NCI-H1417 (cell line): ENCODE results near the gene VSIG8.
A peak's percentile ranks its signal among the peaks of the same experiment; 100 is the strongest.

Experiments
- DNase-seq, 3 experiments: peaks; one replicate each; lab custom pipeline; 2025; lab: John Stamatoyannopoulos, UW

Gene VSIG8

GRCh38 chr1:159829822-159830465, 32.5 kb downstream of the VSIG8 start:
- DNase-seq, result no peak

- DNase-seq, result peak in 1 of 3 experiments; percentile 63
Observed at GRCh38 chr1:159829273-159829634, 33.2 kb downstream of the VSIG8 start.

- DNase-seq, result no peak
Observed at GRCh38 chr1:159828581-159829272, 33.7 kb downstream of the VSIG8 start.

DNA sequence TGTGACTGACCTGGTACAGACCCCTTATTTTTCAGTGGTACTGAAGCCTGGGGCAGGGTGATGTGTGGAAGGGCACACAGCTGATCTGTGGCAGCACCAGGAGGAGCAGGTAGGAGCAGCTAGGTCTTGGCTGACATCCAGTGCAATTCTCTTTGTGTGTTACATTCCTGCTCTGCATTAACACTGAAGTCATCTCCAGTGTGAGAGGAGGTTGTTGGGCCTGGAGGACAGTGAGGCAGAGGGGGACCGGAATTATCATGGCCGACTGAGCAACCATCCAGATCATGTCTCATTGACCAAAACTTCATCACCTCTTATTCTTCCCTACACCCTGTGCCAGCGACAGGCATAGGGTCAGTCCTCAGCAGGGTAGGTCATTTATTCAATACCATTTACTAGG, 34.3 kb downstream of the VSIG8 start:
- DNase-seq, result no peak

- DNase-seq, result no peak
Observed at GRCh38 chr1:159827549-159827948, 34.9 kb downstream of the VSIG8 start.

DNA sequence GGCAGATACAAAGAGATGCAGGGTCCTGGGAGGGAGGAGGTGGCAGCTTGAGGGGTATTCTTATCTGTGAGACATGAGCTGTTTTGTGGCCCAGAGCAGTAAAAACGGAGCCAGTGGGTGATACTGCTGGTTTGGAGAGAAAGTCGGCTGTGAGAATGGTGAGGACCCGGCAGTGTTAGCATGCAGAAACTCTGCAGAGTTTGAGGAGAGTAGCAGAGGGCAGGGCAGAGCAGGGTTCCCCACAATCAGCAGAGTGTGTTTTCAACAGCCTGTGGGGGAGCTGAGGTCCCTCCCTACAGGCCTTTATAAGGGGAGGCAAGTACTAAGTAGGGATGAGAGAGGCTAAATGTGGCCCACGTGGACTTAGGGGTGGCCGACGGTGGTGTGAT, 35.4 kb downstream of the VSIG8 start:
- no peak for DNase-seq

DNA sequence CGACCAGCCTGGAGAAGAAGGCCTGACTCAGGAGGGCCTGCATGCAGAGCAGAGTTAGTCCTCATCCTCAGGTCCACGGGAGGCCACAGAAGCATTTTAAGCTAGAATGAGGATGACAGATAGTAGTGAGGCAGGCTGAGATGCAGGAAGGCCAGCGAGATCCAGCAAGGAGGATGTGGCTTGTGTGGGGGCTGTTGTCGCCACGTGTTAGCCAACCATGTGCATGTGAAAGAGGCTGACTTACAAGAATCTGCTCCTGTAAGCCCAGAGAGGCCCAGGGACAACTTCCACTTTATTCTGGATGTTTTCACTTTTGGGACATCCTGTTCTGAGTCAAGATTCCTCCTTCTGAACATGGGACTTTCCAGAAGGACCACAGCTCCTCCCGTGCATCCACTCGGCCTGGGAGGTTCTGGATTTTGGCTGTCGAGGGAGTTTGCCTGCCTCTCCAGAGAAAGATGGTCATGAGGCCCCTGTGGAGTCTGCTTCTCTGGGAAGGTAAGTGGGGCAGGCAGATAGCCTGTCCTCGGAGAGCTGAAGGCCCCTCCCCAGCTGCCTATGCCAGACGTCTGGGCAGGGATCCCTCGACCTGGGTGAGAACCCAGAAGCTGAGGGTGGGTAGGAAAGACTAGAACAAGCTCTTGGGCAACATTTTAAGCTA, 35.9 kb downstream of the VSIG8 start, which contains the start of gene SLAMF8:
SLAMF8 (plus strand) TSS at position 433 of the 661 bp plus-strand sequence; CDS start at position 459, 26 bp downstream.
- DNase-seq, result no peak

DNA sequence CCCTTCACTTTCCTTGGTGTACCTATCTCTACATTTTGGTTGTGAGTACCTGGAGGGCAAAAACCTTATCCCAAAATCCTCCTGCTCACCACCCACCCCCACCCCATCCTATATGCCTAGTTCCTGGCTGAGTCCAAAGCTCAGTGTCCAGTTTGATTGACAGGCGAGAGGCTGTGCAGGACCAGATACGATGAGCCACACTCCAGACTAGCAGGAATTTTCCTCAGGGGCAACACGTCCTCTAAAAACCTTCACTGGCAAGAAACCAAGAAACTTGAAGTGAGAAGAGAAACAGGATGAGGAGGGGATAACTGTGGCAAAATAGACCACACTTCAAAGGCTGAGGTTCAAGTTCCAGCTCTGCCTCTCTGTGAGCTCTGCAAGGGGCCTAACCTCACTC, 36.9 kb downstream of the VSIG8 start:
- no peak for DNase-seq

GRCh38 chr1:159823406-159823805, 39.1 kb downstream of the VSIG8 start:
- DNase-seq, result peak; percentile 72 to 97 (median 80)

- DNase-seq, result peak in 1 of 3 experiments; percentile 64
Observed at GRCh38 chr1:159821171-159821867, 41.1 kb downstream of the VSIG8 start.

DNA sequence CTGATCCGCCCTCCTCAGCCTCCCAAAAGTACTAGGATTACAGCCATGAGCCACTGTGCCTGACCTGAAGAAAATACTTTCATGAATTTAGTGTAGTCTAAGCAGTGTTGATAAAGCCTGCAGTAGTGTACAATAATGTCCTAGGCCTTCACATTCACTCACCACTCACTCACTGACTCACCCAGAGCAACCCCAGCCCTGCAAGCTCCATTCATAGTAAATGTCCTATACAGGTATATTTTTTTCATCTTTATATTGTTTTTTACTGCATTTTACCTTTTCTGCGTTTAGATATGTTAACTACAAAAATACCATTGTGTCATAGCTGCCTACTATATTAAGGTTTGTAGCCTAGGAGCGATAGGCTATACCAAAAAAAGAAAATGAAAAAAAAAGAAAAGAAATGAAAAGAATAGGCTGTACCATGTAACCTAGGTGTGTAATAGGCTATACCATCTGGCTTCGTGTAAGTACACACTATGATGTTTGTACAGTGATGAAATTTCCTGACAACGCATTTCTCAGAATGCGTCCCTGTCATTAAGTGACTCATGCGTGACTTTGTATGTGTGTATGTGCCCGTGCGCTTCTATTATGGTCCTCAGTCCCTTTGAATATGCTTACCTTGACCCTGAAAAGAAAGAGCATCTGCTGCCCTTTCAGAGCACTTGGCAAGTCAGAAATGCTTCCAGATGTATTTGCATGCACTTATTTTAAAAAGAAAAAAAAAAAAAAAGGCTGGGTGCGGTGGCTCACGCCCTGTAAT, 45.0 kb downstream of the VSIG8 start:
- peak; percentile 78 to 98 (median 96) for DNase-seq

GRCh38 chr1:159815926-159816325, 46.5 kb downstream of the VSIG8 start:
- DNase-seq, result no peak

- no peak for DNase-seq
Observed at GRCh38 chr1:159804924-159805323, 57.5 kb downstream of the VSIG8 start.
